ENCODE data around the gene SEC22A. TPM values are rescaled to one million over a fixed set of nuclear protein-coding genes. Genes with fewer than 3 reads are reported as not detected.

SEC22A gene
- polyA plus RNA-seq, 2 donors = 3.2 to 11.5 TPM

DNA sequence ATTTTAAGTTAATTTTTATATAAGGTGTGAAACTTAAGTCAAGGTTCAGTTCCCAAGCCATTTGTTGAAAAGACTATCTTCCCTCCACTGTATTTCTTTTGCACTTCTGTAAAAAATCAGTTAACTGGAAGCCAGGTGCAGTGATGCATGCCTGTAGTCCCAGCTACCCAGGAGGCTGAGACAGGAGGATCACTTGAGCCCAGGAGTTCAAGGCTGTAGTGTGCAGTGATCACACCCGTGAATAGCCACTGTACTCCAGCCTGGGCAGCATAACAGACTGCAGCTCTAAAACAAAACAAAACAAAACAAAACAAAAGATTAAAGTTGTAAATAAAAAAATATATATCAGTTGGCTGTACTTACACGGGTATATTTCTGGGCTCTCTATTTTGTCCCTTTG is 33.1 kb upstream of the SEC22A start:
- H3K4me1 ChIP-seq (ENCODE audit: control insufficient read depth in 2 of 2, insufficient read depth in 2 of 2, low read length in 1 of 2) = no peaks in the 10 kb centered on the region
- H3K36me3 ChIP-seq (ENCODE audit: control insufficient read depth in 2 of 2, insufficient read depth in 2 of 2, low read length in 1 of 2) = peaks cover 0 to 5% of the 10 kb centered on the region in 2 donors
- H3K27ac ChIP-seq (ENCODE audit: low read depth in 2 of 2, low read length in 1 of 2) = no peak overlapping the region
- 85 to 90% methylated on average over 2 of the region's 2 CpGs for WGBS, 2 donors
- no peaks in the 10 kb centered on the region for H3K27me3 ChIP-seq (ENCODE audit: control insufficient read depth in 1 of 2, insufficient read depth in 2 of 2, low read length in 2 of 2)
- no peaks in the 10 kb centered on the region for H3K9me3 ChIP-seq (ENCODE audit: control insufficient read depth in 2 of 2, insufficient read depth in 1 of 2, low read depth in 1 of 2, low read length in 1 of 2)
- H3K4me3 ChIP-seq (ENCODE audit: low read depth in 1 of 2, low read length in 2 of 2) = no peak overlapping the region

DNA sequence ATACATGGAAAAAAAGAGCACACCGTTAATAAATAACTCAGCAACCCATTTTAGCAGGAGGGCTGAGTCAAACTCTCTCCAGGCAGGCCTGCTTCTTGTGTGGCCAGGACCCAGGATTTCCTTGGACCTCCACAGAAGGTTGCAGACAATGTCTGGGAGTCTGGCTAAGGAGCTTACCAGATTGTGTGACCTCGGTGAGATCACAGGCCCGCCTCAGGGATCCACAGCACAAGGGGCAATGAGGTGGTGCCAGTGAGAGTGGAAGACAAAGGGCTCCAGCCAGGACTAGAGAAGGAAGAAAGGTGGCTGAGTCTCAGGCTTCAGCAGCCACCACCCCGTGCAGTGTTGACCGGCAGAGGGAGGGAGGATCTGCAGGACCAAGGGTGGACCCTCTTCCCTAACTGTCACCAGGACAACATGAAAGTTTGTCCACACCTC is 32.2 kb upstream of the SEC22A start:
- Histone ChIP-seq H3K27me3 (ENCODE audit: control insufficient read depth in 1 of 2, insufficient read depth in 2 of 2, low read length in 2 of 2) (no peaks in the 10 kb centered on the region), H3K9me3 (ENCODE audit: control insufficient read depth in 2 of 2, insufficient read depth in 1 of 2, low read depth in 1 of 2, low read length in 1 of 2) (no peaks in the 10 kb centered on the region), H3K36me3 (ENCODE audit: control insufficient read depth in 2 of 2, insufficient read depth in 2 of 2, low read length in 1 of 2) (peaks cover 0 to under 1% of the 10 kb centered on the region in 2 donors), H3K4me1 (ENCODE audit: control insufficient read depth in 2 of 2, insufficient read depth in 2 of 2, low read length in 1 of 2) (no peaks in the 10 kb centered on the region), H3K27ac (ENCODE audit: low read depth in 2 of 2, low read length in 1 of 2) (no peak overlapping the region), H3K4me3 (ENCODE audit: low read depth in 1 of 2, low read length in 2 of 2) (no peak overlapping the region)
- WGBS, 2 donors = 69 to 74% methylated on average over 5 of the region's 5 CpGs

DNA sequence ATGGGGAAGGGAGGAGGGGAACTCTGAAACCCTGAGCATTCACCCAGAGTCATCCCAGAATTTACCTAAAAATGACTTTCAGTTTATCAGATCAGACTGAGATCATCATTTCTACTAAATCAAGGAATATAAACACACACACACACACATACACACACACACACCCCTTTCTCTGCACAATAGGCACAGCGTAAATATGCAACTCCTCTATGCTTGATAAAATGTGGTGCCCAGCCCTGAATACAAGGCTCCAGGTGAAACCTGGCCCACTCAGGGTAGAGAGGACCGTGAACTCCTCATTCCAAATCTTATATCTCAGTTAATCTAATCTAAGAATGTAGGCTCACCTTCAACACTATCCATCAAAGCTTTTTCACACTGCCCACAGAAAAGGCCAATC is 31.8 kb upstream of the SEC22A start:
- no peaks in the 10 kb centered on the region for H3K9me3 ChIP-seq (ENCODE audit: control insufficient read depth in 2 of 2, insufficient read depth in 1 of 2, low read depth in 1 of 2, low read length in 1 of 2)
- H3K27ac ChIP-seq (ENCODE audit: low read depth in 2 of 2, low read length in 1 of 2) = no peak overlapping the region
- 49 to 52% methylated on average over 2 of the region's 2 CpGs for WGBS, 2 donors
- no peaks in the 10 kb centered on the region for H3K36me3 ChIP-seq (ENCODE audit: control insufficient read depth in 2 of 2, insufficient read depth in 2 of 2, low read length in 1 of 2)
- H3K4me3 ChIP-seq (ENCODE audit: low read depth in 1 of 2, low read length in 2 of 2) = no peak overlapping the region
- no peaks in the 10 kb centered on the region for H3K27me3 ChIP-seq (ENCODE audit: control insufficient read depth in 1 of 2, insufficient read depth in 2 of 2, low read length in 2 of 2)
- no peaks in the 10 kb centered on the region for H3K4me1 ChIP-seq (ENCODE audit: control insufficient read depth in 2 of 2, insufficient read depth in 2 of 2, low read length in 1 of 2)

DNA sequence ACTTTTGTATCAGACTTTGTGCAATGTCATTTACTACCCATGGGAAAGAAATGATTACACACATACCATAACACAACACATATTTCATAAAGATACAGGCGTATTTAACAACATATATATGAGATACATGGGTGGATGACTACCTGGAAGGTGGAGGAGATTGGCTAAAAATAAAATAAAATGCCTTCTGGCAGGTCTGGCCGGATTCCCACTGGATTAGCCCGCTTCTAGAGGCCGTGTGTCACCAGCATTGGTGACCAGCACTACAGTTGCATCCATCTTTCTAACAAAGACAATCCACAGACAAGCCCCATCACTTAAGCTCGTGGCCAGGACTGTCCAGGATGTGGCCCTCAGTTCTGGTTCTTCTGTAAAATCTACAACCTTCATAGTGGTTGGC is 21.0 kb upstream of the SEC22A start:
- Histone ChIP-seq H3K4me3 (ENCODE audit: low read depth in 1 of 2, low read length in 2 of 2) (no peak overlapping the region), H3K27me3 (ENCODE audit: control insufficient read depth in 1 of 2, insufficient read depth in 2 of 2, low read length in 2 of 2) (no peaks in the 10 kb centered on the region), H3K36me3 (ENCODE audit: control insufficient read depth in 2 of 2, insufficient read depth in 2 of 2, low read length in 1 of 2) (no peaks in the 10 kb centered on the region), H3K4me1 (ENCODE audit: control insufficient read depth in 2 of 2, insufficient read depth in 2 of 2, low read length in 1 of 2) (no peaks in the 10 kb centered on the region), H3K27ac (ENCODE audit: low read depth in 2 of 2, low read length in 1 of 2) (no peak overlapping the region), H3K9me3 (ENCODE audit: control insufficient read depth in 2 of 2, insufficient read depth in 1 of 2, low read depth in 1 of 2, low read length in 1 of 2) (no peaks in the 10 kb centered on the region)
- WGBS, 2 donors = 86 to 91% methylated on average over 5 of the region's 5 CpGs

DNA sequence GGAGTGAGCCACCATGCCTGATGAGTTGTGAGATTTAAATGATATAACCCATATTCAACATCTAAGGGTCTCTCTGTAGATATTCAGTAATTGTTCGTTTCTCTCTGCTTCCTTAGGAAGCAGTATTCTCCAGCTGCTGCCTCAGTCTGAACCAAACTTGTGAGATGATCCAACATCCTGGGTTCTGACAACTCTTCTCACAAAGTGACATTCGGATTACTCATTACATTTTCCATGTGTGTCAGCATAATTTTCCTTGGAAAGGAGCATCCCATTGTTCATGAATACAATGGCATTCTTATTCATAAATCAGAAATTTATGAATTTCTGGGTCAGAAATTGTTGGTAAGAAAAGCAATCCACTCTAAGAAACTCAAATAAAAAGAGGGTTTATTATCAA is 15.0 kb upstream of the SEC22A start:
- H3K36me3 ChIP-seq (ENCODE audit: control insufficient read depth in 2 of 2, insufficient read depth in 2 of 2, low read length in 1 of 2) = no peaks in the 10 kb centered on the region

DNA sequence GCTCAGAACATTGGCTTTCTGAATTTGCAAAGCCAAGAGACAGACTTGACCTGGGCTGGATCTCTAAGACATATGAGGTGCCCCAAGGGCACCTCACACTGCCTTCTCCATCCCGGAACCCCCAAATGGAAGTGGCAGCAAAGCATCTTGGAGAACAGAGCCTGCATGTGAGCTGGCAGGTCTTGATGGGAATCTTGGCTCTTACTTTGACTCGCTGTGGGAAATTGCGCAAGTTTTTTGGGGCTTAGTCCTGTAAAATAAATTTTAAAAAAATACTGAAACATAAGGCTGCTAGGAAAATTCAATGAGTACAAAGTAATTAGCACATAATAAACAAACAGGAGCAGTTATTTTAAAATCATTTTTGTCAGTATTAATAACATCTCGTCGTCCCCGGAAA is 13.7 kb upstream of the SEC22A start:
- H3K9me3 ChIP-seq (ENCODE audit: control insufficient read depth in 2 of 2, insufficient read depth in 1 of 2, low read depth in 1 of 2, low read length in 1 of 2) = no peaks in the 10 kb centered on the region
- no peaks in the 10 kb centered on the region for H3K27me3 ChIP-seq (ENCODE audit: control insufficient read depth in 1 of 2, insufficient read depth in 2 of 2, low read length in 2 of 2)
- H3K36me3 ChIP-seq (ENCODE audit: control insufficient read depth in 2 of 2, insufficient read depth in 2 of 2, low read length in 1 of 2) = no peaks in the 10 kb centered on the region
- WGBS, 2 donors = 83 to 91% methylated on average over 6 of the region's 6 CpGs
- H3K4me1 ChIP-seq (ENCODE audit: control insufficient read depth in 2 of 2, insufficient read depth in 2 of 2, low read length in 1 of 2) = no peaks in the 10 kb centered on the region
- no peak overlapping the region for H3K4me3 ChIP-seq (ENCODE audit: low read depth in 1 of 2, low read length in 2 of 2)
- H3K27ac ChIP-seq (ENCODE audit: low read depth in 2 of 2, low read length in 1 of 2) = no peak overlapping the region

More for the DNA sequence above, 15.0 kb upstream of the SEC22A start:
- Histone ChIP-seq H3K27me3 (ENCODE audit: control insufficient read depth in 1 of 2, insufficient read depth in 2 of 2, low read length in 2 of 2) (no peaks in the 10 kb centered on the region), H3K27ac (ENCODE audit: low read depth in 2 of 2, low read length in 1 of 2) (no peak overlapping the region), H3K4me1 (ENCODE audit: control insufficient read depth in 2 of 2, insufficient read depth in 2 of 2, low read length in 1 of 2) (no peaks in the 10 kb centered on the region), H3K9me3 (ENCODE audit: control insufficient read depth in 2 of 2, insufficient read depth in 1 of 2, low read depth in 1 of 2, low read length in 1 of 2) (no peaks in the 10 kb centered on the region), H3K4me3 (ENCODE audit: low read depth in 1 of 2, low read length in 2 of 2) (no peak overlapping the region)
- 74 to 81% methylated on average over 2 of the region's 2 CpGs for WGBS, 2 donors

DNA sequence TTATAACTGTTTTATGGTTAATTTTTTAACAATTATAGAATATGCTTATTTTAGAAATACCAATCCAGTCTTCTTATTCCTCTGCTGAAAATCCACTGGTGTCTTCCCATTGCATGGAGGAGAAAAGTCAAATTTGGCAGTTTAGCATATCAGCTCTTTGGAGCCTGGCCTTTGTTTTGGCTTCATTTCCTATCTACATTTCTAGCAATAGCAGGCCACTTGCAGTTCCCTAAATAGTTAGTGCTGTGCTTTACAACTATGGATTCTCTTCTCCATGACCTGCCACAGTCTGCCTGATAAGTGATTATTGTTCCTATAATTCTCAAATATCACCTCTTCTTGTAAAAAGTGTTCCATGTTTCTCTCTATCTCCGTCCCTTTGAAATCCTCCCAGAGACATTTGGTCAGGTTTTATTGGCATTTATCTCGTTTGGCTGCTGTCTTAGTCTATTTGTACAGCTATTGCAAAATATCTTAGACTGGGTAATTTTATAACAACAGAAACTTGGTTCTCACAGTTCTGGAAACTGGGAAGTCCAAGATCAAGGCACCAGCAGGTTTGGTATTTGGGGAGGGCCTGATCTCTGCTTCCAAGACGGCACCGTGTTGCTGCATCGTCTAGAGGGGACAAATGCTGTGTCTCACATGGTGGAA is 8.2 kb upstream of the SEC22A start:
- no peaks in the 10 kb centered on the region for H3K36me3 ChIP-seq (ENCODE audit: control insufficient read depth in 2 of 2, insufficient read depth in 2 of 2, low read length in 1 of 2)
- no peaks in the 10 kb centered on the region for H3K27me3 ChIP-seq (ENCODE audit: control insufficient read depth in 1 of 2, insufficient read depth in 2 of 2, low read length in 2 of 2)
- no peaks in the 10 kb centered on the region for H3K4me1 ChIP-seq (ENCODE audit: control insufficient read depth in 2 of 2, insufficient read depth in 2 of 2, low read length in 1 of 2)
- H3K9me3 ChIP-seq (ENCODE audit: control insufficient read depth in 2 of 2, insufficient read depth in 1 of 2, low read depth in 1 of 2, low read length in 1 of 2) = no peaks in the 10 kb centered on the region
- WGBS, 2 donors = 86 to 88% methylated on average over 5 of the region's 5 CpGs
- no peak overlapping the region for H3K4me3 ChIP-seq (ENCODE audit: low read depth in 1 of 2, low read length in 2 of 2)
- no peak overlapping the region for H3K27ac ChIP-seq (ENCODE audit: low read depth in 2 of 2, low read length in 1 of 2)

DNA sequence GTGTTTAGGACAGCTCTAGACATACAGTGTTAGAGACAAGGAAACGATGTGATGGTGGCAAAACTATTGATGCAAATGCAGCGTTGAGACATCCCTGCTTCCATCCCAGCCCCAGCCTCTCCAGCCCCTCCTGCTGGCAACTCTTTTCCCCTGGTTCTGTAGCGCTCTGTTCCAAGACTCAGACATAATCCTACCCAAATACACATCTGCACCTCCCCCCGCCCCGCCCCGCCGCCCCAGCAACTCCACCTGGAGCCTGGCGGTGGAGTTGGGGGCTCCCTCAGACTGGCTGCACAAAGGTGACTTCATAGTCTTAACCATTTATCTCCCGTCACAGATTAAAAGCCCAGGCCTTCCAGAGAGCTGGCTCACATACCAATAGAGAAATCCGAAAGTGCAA is 7.2 kb upstream of the SEC22A start:
- Histone ChIP-seq H3K27ac (ENCODE audit: low read depth in 2 of 2, low read length in 1 of 2) (no peak overlapping the region), H3K36me3 (ENCODE audit: control insufficient read depth in 2 of 2, insufficient read depth in 2 of 2, low read length in 1 of 2) (no peaks in the 10 kb centered on the region), H3K9me3 (ENCODE audit: control insufficient read depth in 2 of 2, insufficient read depth in 1 of 2, low read depth in 1 of 2, low read length in 1 of 2) (no peaks in the 10 kb centered on the region), H3K4me3 (ENCODE audit: low read depth in 1 of 2, low read length in 2 of 2) (no peak overlapping the region), H3K27me3 (ENCODE audit: control insufficient read depth in 1 of 2, insufficient read depth in 2 of 2, low read length in 2 of 2) (no peaks in the 10 kb centered on the region), H3K4me1 (ENCODE audit: control insufficient read depth in 2 of 2, insufficient read depth in 2 of 2, low read length in 1 of 2) (no peaks in the 10 kb centered on the region)
- WGBS, 2 donors = 28 to 39% methylated on average over 10 of the region's 10 CpGs

DNA sequence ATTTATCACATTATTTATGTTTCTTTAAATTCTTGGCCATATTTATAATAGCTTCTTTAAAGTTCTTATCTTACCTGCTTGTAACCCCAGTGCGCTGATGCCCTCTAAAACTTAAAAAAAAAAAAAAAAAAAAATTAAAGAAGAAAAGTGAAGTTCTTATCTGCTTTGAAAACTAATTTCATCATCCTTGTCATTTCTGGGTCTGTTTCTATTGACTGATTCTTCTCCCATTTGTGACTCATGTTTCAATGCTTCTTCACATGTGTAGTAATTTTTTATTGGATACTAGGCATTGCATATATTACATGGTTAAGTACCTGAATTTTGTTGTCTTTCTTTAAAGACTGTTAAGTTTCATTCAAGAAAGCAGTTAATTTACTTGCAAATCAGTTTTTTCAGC is 3.4 kb upstream of the SEC22A start:
- Histone ChIP-seq H3K27me3 (ENCODE audit: control insufficient read depth in 1 of 2, insufficient read depth in 2 of 2, low read length in 2 of 2) (no peaks in the 10 kb centered on the region), H3K9me3 (ENCODE audit: control insufficient read depth in 2 of 2, insufficient read depth in 1 of 2, low read depth in 1 of 2, low read length in 1 of 2) (no peaks in the 10 kb centered on the region), H3K27ac (ENCODE audit: low read depth in 2 of 2, low read length in 1 of 2) (no peak overlapping the region), H3K4me1 (ENCODE audit: control insufficient read depth in 2 of 2, insufficient read depth in 2 of 2, low read length in 1 of 2) (peaks cover 0 to 3% of the 10 kb centered on the region in 2 donors), H3K4me3 (ENCODE audit: low read depth in 1 of 2, low read length in 2 of 2) (no peak overlapping the region), H3K36me3 (ENCODE audit: control insufficient read depth in 2 of 2, insufficient read depth in 2 of 2, low read length in 1 of 2) (no peaks in the 10 kb centered on the region)
- 95 to 100% methylated on average over 1 of the region's 1 CpG for WGBS, 2 donors

DNA sequence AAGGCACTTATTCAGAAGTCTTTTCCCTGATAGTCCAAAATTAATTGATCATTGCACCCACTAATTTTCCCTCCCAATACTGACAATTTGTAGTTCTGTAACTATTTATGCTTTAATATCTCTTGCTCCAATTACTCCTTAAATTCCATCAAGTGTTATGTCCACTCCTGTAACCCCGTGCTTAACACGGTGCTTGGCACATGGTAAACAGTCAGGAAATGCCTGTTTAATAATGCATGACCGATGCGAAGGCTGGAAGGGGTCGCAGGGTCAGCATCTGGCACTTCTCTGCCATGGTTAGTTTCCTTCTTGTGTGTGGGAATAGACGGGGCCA is 553 bp upstream of the SEC22A start:
- Histone ChIP-seq H3K27me3 (ENCODE audit: control insufficient read depth in 1 of 2, insufficient read depth in 2 of 2, low read length in 2 of 2) (no peaks in the 10 kb centered on the region), H3K4me1 (ENCODE audit: control insufficient read depth in 2 of 2, insufficient read depth in 2 of 2, low read length in 1 of 2) (peaks cover 0 to 3% of the 10 kb centered on the region in 2 donors), H3K36me3 (ENCODE audit: control insufficient read depth in 2 of 2, insufficient read depth in 2 of 2, low read length in 1 of 2) (no peaks in the 10 kb centered on the region), H3K4me3 (ENCODE audit: low read depth in 1 of 2, low read length in 2 of 2) (peak overlapping the region; percentile 91 to 96), H3K27ac (ENCODE audit: low read depth in 2 of 2, low read length in 1 of 2) (peak overlapping the region; percentile 62 to 65), H3K9me3 (ENCODE audit: control insufficient read depth in 2 of 2, insufficient read depth in 1 of 2, low read depth in 1 of 2, low read length in 1 of 2) (no peaks in the 10 kb centered on the region)
- 2 to 4% methylated on average over 6 of the region's 6 CpGs for WGBS, 2 donors

Data from esophagus (tissue), 2 donors.